ENCODE results near the gene TECTB. TPM values are rescaled to one million over a fixed set of nuclear protein-coding genes. Genes with fewer than 3 reads are reported as not detected.

Gene TECTB
- total and polyA plus RNA-seq, 9 of the 15 experiments (the other 6 are each of a cell fraction or from before 2014, with no cell fraction given), result not detected

DNA sequence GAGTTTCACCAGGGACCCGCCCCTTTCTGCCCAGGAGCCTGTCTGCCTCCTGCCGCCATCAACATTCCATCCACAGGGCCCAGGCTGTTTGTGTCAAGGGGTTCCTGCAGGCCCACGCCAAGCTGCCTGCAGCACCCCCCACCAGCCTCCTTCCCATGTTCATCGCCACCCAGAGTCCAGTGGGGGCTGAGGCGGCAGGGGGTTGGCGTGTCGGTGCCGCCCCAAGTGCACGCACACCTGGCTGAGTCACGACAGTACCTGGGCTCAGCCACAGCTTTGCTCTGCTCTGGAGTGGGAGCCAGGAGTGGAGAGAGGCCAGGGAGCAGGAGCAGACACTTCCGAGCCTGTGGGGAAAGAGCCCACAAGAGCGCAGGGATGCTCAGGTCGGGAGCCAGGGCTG, 42.8 kb upstream of the TECTB start (continued):
- TF ChIP-seq, protein P1, sequence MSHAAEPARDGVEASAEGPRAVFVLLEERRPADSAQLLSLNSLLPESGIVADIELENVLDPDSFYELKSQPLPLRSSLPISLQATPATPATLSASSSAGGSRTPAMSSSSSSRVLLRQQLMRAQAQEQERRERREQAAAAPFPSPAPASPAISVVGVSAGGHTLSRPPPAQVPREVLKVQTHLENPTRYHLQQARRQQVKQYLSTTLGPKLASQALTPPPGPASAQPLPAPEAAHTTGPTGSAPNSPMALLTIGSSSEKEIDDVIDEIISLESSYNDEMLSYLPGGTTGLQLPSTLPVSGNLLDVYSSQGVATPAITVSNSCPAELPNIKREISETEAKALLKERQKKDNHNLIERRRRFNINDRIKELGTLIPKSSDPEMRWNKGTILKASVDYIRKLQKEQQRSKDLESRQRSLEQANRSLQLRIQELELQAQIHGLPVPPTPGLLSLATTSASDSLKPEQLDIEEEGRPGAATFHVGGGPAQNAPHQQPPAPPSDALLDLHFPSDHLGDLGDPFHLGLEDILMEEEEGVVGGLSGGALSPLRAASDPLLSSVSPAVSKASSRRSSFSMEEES (CRISPR knock-in tag; IDR thresholded peaks at IDR 0.05), result no peak

DNA sequence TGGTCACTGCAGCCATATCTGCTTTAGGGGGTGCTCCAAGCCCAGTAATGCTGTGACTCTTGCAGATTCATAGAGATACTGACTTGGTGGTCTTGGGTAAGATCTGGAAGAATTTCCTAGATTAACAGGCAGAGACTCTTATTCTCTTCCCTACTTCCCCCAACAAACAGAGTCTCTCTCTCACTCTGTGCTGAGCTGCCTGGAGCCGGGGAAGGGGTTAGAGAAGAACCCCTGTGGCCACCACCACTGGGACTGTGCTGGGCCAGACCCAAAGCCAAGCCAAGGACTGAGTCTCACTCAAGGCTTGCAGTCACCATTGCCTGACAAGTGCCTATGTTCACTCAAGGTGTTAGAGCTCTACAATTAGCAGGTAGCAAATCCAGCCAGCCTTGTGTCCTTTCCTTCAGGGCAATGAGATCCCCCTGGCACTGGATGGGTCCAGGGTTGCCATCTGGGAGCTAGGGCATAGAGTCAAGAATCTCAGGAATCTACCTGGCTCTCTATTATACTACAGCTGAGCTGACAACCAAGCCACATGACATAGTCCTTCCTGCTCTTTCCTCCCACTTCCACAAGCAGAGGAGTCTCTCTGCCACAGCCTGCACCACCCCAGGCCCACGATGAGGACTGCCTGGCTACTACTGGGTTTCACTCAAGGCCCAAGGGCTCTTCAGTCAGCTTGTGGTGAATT, 41.4 kb upstream of the TECTB start:
- H3K79me2 ChIP-seq (ENCODE audit: control insufficient read depth, insufficient read depth, low read length), result no peaks in the 10 kb centered on the region
- H3K9me1 ChIP-seq (ENCODE audit: control insufficient read depth, insufficient read depth, low read length), result no peaks in the 10 kb centered on the region
- TF ChIP-seq NBN (IDR thresholded peaks at IDR 0.05; ENCODE audit: low read depth) (no peak), TCFL5 (CRISPR knock-in tag; conservative IDR thresholded peaks at IDR 0.05) (no peak), GATAD2A (IDR thresholded peaks at IDR 0.05) (no peak), ZNF282 (CRISPR knock-in tag; IDR thresholded peaks at IDR 0.05) (no peak), ZNF140 (CRISPR knock-in tag; IDR thresholded peaks at IDR 0.05) (no peak), PPARD (CRISPR knock-in tag; IDR thresholded peaks at IDR 0.05) (no peak), BRD4 (IDR thresholded peaks at IDR 0.05) (no peak), SRSF3 (IDR thresholded peaks at IDR 0.05; ENCODE audit: insufficient read depth, low read length) (no peak), ESRRB (CRISPR knock-in tag; IDR thresholded peaks at IDR 0.05; ENCODE audit: borderline replicate concordance) (no peak)
- TF ChIP-seq, protein P2, sequence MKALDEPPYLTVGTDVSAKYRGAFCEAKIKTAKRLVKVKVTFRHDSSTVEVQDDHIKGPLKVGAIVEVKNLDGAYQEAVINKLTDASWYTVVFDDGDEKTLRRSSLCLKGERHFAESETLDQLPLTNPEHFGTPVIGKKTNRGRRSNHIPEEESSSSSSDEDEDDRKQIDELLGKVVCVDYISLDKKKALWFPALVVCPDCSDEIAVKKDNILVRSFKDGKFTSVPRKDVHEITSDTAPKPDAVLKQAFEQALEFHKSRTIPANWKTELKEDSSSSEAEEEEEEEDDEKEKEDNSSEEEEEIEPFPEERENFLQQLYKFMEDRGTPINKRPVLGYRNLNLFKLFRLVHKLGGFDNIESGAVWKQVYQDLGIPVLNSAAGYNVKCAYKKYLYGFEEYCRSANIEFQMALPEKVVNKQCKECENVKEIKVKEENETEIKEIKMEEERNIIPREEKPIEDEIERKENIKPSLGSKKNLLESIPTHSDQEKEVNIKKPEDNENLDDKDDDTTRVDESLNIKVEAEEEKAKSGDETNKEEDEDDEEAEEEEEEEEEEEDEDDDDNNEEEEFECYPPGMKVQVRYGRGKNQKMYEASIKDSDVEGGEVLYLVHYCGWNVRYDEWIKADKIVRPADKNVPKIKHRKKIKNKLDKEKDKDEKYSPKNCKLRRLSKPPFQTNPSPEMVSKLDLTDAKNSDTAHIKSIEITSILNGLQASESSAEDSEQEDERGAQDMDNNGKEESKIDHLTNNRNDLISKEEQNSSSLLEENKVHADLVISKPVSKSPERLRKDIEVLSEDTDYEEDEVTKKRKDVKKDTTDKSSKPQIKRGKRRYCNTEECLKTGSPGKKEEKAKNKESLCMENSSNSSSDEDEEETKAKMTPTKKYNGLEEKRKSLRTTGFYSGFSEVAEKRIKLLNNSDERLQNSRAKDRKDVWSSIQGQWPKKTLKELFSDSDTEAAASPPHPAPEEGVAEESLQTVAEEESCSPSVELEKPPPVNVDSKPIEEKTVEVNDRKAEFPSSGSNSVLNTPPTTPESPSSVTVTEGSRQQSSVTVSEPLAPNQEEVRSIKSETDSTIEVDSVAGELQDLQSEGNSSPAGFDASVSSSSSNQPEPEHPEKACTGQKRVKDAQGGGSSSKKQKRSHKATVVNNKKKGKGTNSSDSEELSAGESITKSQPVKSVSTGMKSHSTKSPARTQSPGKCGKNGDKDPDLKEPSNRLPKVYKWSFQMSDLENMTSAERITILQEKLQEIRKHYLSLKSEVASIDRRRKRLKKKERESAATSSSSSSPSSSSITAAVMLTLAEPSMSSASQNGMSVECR (CRISPR knock-in tag; IDR thresholded peaks at IDR 0.05), result no peak
- no peaks in the 10 kb centered on the region for H3K4me1 ChIP-seq (replicated peaks in 1 of 2; ENCODE audit: control insufficient read depth in 2 of 2, insufficient read depth in 2 of 2, low read length in 2 of 2)
- 20% methylated on average over 1 of the region's 2 CpGs for WGBS (ENCODE audit: insufficient coverage, low coverage, missing lambda C conversion rate)
- ChIA-PET POLR2A (no interaction called here), CTCF (ENCODE audit: low intra/inter-chr PET ratio) (no interaction called here)
- in situ Hi-C loops (cut with MboI) (no loop called here), intact Hi-C loops (cut with micrococcal nuclease) (no loop called here)
- no peaks in the 10 kb centered on the region for H4K20me1 ChIP-seq (replicated peaks; ENCODE audit: control insufficient read depth, insufficient read depth, low read length)
- no peaks in the 10 kb centered on the region for H3K36me3 ChIP-seq (ENCODE audit: control insufficient read depth, insufficient read depth, low read length)
- no TSS peak for BruUV-seq (replicated peaks)
- H3K4me3 ChIP-seq, result no peak overlapping the region
- H3K9ac ChIP-seq (ENCODE audit: insufficient read depth in 1 of 2, low read depth in 2 of 2, low read length in 2 of 2), result no peak overlapping the region
- H3K27ac ChIP-seq (ENCODE audit: extremely low read depth, low read depth, low read length), result no peak overlapping the region
- no peaks in the 10 kb centered on the region for H3K27me3 ChIP-seq (ENCODE audit: control insufficient read depth in 2 of 2, insufficient read depth in 2 of 2, low read length in 2 of 2)
- no peak for FAIRE-seq
- H2AFZ ChIP-seq (ENCODE audit: low read depth, low read length), result no peak overlapping the region
- no peaks in the 10 kb centered on the region for H3K9me3 ChIP-seq (replicated peaks; ENCODE audit: control insufficient read depth, insufficient read depth, low read depth, low read length)
- no peak for DNase-seq (ENCODE audit: extremely low read depth in 1 of 4, low spot score in 3 of 4)
- H3K4me2 ChIP-seq (ENCODE audit: insufficient read depth, low read length), result no peak overlapping the region
- ATAC-seq, result no peak
